Activated CD8-positive, alpha-beta T cell treated with anti-CD3 and anti-CD28 coated beads for 36 hours (primary cell): ENCODE results near the gene SMPD3. TPM values are rescaled to one million over a fixed set of nuclear protein-coding genes. Genes with fewer than 3 reads are reported as not detected.

Experiments
- ATAC-seq: fragments of 200-7000 bp; cut with Tn5 transposase; one replicate; pipeline ENCODE4 v1.10.0; 2021; ENCODE audit warnings: mild to moderate bottlenecking, moderate library complexity
- CTCF ChIA-PET: fragments of 350-600 bp; sonication (Branson Sonifier 250); formaldehyde crosslinking; loops from one replicate; lab custom pipeline; 2021; ENCODE audit warnings: antibody characterized with exemption; lab: Charles Lee
- POLR2A ChIA-PET: fragments of 350-600 bp; sonication (Branson Sonifier 250); formaldehyde crosslinking; loops from one replicate; lab custom pipeline; 2021; ENCODE audit warnings: antibody characterized with exemption; lab: Charles Lee
- DNase-seq: peaks from one replicate; pipeline ENCODE4 v3.0.0-alpha.2; 2020
- H3K27ac Mint-ChIP-seq: one replicate; pipeline ENCODE4 v1.8.0; 2021; ENCODE audit warnings: mild to moderate bottlenecking, mixed read lengths
- H3K27me3 Mint-ChIP-seq: one replicate; pipeline ENCODE4 v1.8.0; 2021; ENCODE audit warnings: mixed read lengths
- H3K36me3 Mint-ChIP-seq: one replicate; pipeline ENCODE4 v1.8.0; 2021; ENCODE audit warnings: low read depth, mixed read lengths
- H3K4me1 Mint-ChIP-seq: one replicate; pipeline ENCODE4 v1.8.0; 2021; ENCODE audit warnings: low read depth, mixed read lengths
- H3K4me3 Mint-ChIP-seq: one replicate; pipeline ENCODE4 v1.8.0; 2021; ENCODE audit warnings: mild to moderate bottlenecking, moderate library complexity, mixed read lengths
- H3K9me3 Mint-ChIP-seq: one replicate; pipeline ENCODE4 v1.8.0; 2021; ENCODE audit warnings: mixed read lengths
- intact Hi-C: fragments of 100-400 bp; cut with micrococcal nuclease; formaldehyde crosslinking; loops from one replicate; pipeline ENCODE4 v1.10.0; 2022
- total RNA-seq, 2 experiments: library from RNA; stranded (reverse); gene quantifications; one replicate each; pipeline ENCODE4 v1.2.3, GENCODE V29; 2021
- TF ChIP-seq, protein P1 (sequence below): fragments of 200-600 bp; IDR thresholded peaks from one replicate; pipeline ENCODE4 v1.8.0; 2022; ENCODE audit warnings: antibody characterized with exemption, mild to moderate bottlenecking

Gene SMPD3
- total RNA-seq, 2 experiments from 2014 or later: 0.16 to 0.63 TPM

GRCh38 chr16:68422396-68422960 lies 25.8 kb downstream of the SMPD3 start:
- Mint-ChIP-seq H3K36me3 (no peaks in the 10 kb centered on the region), H3K9me3 (no peaks in the 10 kb centered on the region), H3K4me1 (peaks cover 22% of the 10 kb centered on the region), H3K4me3 (no peak overlapping the region), H3K27me3 (no peaks in the 10 kb centered on the region), H3K27ac (no peak overlapping the region)
- ChIA-PET POLR2A (interaction anchor here (1.6 kb wide), 1 partner anchor 11 kb away, joined by 4 read pairs; no protein-coding TSS in a partner anchor), CTCF (interaction anchor here (1.0 to 1.7 kb wide), 3 partner anchors 12 to 41 kb away, joined by 3 to 7 read pairs (median 5); no protein-coding TSS in a partner anchor)
- TF ChIP-seq, protein P1, sequence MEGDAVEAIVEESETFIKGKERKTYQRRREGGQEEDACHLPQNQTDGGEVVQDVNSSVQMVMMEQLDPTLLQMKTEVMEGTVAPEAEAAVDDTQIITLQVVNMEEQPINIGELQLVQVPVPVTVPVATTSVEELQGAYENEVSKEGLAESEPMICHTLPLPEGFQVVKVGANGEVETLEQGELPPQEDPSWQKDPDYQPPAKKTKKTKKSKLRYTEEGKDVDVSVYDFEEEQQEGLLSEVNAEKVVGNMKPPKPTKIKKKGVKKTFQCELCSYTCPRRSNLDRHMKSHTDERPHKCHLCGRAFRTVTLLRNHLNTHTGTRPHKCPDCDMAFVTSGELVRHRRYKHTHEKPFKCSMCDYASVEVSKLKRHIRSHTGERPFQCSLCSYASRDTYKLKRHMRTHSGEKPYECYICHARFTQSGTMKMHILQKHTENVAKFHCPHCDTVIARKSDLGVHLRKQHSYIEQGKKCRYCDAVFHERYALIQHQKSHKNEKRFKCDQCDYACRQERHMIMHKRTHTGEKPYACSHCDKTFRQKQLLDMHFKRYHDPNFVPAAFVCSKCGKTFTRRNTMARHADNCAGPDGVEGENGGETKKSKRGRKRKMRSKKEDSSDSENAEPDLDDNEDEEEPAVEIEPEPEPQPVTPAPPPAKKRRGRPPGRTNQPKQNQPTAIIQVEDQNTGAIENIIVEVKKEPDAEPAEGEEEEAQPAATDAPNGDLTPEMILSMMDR: no peak
- intact Hi-C loops: no loop called here
- no peak for ATAC-seq
- DNase-seq: no peak

DNA sequence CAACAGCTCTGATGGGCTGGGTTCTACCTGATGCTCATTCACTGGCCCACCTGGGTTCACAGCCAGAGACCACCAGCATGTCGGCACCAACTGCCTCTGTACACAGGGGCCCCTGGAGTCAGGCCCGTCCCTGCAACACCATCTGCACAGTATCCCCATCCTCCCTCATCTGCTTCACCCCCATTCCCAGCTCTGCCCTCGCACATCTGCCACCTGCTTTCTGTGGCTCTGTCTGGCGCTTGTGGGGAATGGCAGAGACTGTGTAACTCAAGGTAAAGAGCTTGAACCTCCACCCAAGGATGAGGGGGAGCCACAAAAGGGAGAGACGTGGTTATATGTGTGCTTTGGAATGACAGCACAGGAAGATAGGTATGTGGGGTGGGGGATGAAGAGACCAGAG lies 27.2 kb downstream of the SMPD3 start:
- POLR2A ChIA-PET: no interaction called here
- intact Hi-C loops: no loop called here
- no peak overlapping the region for H3K27ac Mint-ChIP-seq
- H3K9me3 Mint-ChIP-seq: no peaks in the 10 kb centered on the region
- no peaks in the 10 kb centered on the region for H3K27me3 Mint-ChIP-seq
- DNase-seq (no peak), ATAC-seq (no peak)
- H3K36me3 Mint-ChIP-seq: no peaks in the 10 kb centered on the region
- peaks cover 33% of the 10 kb centered on the region for H3K4me1 Mint-ChIP-seq
- TF ChIP-seq, protein P1: no peak
- no peak overlapping the region for H3K4me3 Mint-ChIP-seq
- CTCF ChIA-PET: interaction anchor here (1.1 to 1.7 kb wide), 3 partner anchors 65 to 99 kb away, joined by 4 to 5 read pairs (median 4); no protein-coding TSS in a partner anchor

DNA sequence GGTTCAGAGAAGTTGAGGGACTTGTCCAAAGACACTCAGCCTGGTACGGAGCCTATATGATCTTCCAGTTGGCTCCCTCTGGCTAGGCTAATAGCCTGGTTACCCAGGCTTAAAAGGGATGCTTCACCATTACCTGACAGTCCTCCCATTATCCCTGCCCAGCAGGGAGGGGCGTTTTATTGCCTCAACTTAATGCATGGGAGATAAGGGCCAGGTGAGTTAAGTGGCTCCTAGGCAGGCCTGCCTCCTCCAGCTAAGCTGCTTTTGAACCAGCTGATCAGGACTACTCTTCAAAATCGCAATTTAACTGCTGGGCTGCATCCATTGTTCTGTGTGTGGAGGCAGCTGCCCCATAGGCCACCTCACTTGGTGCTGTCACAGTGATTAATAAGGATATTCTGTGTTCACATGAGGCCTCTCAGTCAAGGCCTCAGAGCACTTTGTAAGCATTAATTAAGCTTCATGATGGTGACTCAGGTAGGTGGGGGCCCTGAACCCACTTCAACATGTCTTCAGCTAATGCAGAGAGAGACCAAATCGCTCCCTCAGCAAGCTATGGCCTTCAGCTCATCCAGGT lies 27.9 kb downstream of the SMPD3 start:
- Mint-ChIP-seq H3K4me3 (no peak overlapping the region), H3K36me3 (no peaks in the 10 kb centered on the region), H3K27me3 (no peaks in the 10 kb centered on the region), H3K4me1 (peaks cover 34% of the 10 kb centered on the region), H3K9me3 (no peaks in the 10 kb centered on the region), H3K27ac (no peak overlapping the region)
- intact Hi-C loops: no loop called here
- CTCF ChIA-PET: interaction anchor here (1.1 to 1.7 kb wide), 3 partner anchors 64 to 100 kb away, joined by 4 to 5 read pairs (median 4); no protein-coding TSS in a partner anchor
- ATAC-seq (no peak), DNase-seq (no peak)
- POLR2A ChIA-PET: interaction anchor here (1.0 kb wide), 1 partner anchor 50 kb away, joined by 3 read pairs; no protein-coding TSS in a partner anchor
- TF ChIP-seq, protein P1: no peak

- DNase-seq (peak; percentile 84), ATAC-seq (peak; percentile 93)
- intact Hi-C loops: no loop called here
- TF ChIP-seq, protein P1: no peak
- no peaks in the 10 kb centered on the region for H3K36me3 Mint-ChIP-seq
- CTCF ChIA-PET: interaction anchor here (0.6 to 3.4 kb wide), 11 partner anchors 11 to 154 kb away, joined by 3 to 22 read pairs (median 6); partner anchors contain the start of gene SLC7A6
- H3K4me3 Mint-ChIP-seq: peak overlapping the region; percentile 63
- peaks cover 34% of the 10 kb centered on the region for H3K4me1 Mint-ChIP-seq
- H3K27me3 Mint-ChIP-seq: no peaks in the 10 kb centered on the region
- H3K9me3 Mint-ChIP-seq: no peaks in the 10 kb centered on the region
- H3K27ac Mint-ChIP-seq: peak overlapping the region; percentile 90
- POLR2A ChIA-PET: interaction anchor here (0.7 to 1.5 kb wide), 7 partner anchors 8 to 318 kb away, joined by 3 to 5 read pairs (median 4); no protein-coding TSS in a partner anchor
These were observed 30.5 kb downstream of the SMPD3 start for GRCh38 chr16:68417711-68418301.
